NCI-H1417 (cell line): Measurements from ENCODE around the gene DEDD2.

ENCODE experiments used
- DNase-seq, 3 experiments: peaks; one replicate each; lab custom pipeline; 2025; lab: John Stamatoyannopoulos, UW

DEDD2 gene

GRCh38 chr19:42198676-42199439 is 18.6 kb downstream of the DEDD2 start:
- DNase-seq, result no peak

GRCh38 chr19:42197375-42197817 is 20.1 kb downstream of the DEDD2 start:
- DNase-seq, result no peak

- no peak for DNase-seq
These were observed 21.2 kb downstream of the DEDD2 start for GRCh38 chr19:42196011-42197001.

GRCh38 chr19:42193706-42194105 is 23.8 kb downstream of the DEDD2 start:
- no peak for DNase-seq

- DNase-seq, result no peak
These were observed 24.2 kb downstream of the DEDD2 start for GRCh38 chr19:42193294-42193693.

- DNase-seq, result peak; percentile 63 to 84 (median 69)
These were observed 25.6 kb downstream of the DEDD2 start for GRCh38 chr19:42191855-42192254.

- no peak for DNase-seq
These were observed 26.1 kb downstream of the DEDD2 start for GRCh38 chr19:42191330-42191729.

GRCh38 chr19:42189133-42189532 is 28.3 kb downstream of the DEDD2 start:
- DNase-seq, result no peak

- DNase-seq, result no peak
These were observed 28.8 kb downstream of the DEDD2 start for GRCh38 chr19:42188665-42189064.

GRCh38 chr19:42185277-42185676 is 32.2 kb downstream of the DEDD2 start:
- no peak for DNase-seq

- DNase-seq, result peak; percentile 74 to 92 (median 92)
These were observed 33.0 kb downstream of the DEDD2 start for GRCh38 chr19:42184401-42184861.

GRCh38 chr19:42178791-42179674 is 38.4 kb downstream of the DEDD2 start:
- peak in 1 of 3 experiments; percentile 33 for DNase-seq

- peak in 1 of 3 experiments; percentile 48 for DNase-seq
These were observed 39.8 kb downstream of the DEDD2 start for GRCh38 chr19:42177686-42178019.

GRCh38 chr19:42176990-42177685 is 40.3 kb downstream of the DEDD2 start:
- DNase-seq, result peak; percentile 93 to 97 (median 96)

GRCh38 chr19:42176649-42176989 is 40.9 kb downstream of the DEDD2 start:
- peak in 1 of 3 experiments; percentile 93 for DNase-seq

GRCh38 chr19:42175952-42176648 is 41.4 kb downstream of the DEDD2 start:
- peak; percentile 40 to 72 (median 67) for DNase-seq

- peak in 2 of 3 experiments; percentile 12 to 43 for DNase-seq
These were observed 42.3 kb downstream of the DEDD2 start for GRCh38 chr19:42174958-42175734.

- DNase-seq, result no peak
These were observed 43.3 kb downstream of the DEDD2 start for GRCh38 chr19:42174188-42174587.

GRCh38 chr19:42173695-42174094 is 43.8 kb downstream of the DEDD2 start:
- no peak for DNase-seq

- DNase-seq, result no peak
These were observed 45.2 kb downstream of the DEDD2 start for GRCh38 chr19:42172261-42172660.
